IgD-negative memory B cell (primary cell): ENCODE data around the gene CORO2B. TPM values are rescaled to one million over a fixed set of nuclear protein-coding genes. Genes with fewer than 3 reads are reported as not detected.

Experiments
- polyA plus RNA-seq: library from polyadenylated mRNA; unstranded; fragments of 300-500 nt; fragmentation: Illumina TruSeq; gene quantifications from one replicate; pipeline ENCODE4 v1.2.3, GENCODE V29; 2021

The CORO2B gene
- polyA plus RNA-seq, 1 donor from 2014 or later: 0.94 TPM

Other genes with a start within 250 kb of the CORO2B start
- gene ITGA11, start 146.8 kb upstream of the CORO2B start, polyA plus RNA-seq: not detected
- 110 TPM for gene ANP32A, start 241.9 kb downstream of the CORO2B start, polyA plus RNA-seq